Keratinocyte (primary cell): ENCODE data around the gene IRX5. TPM values are rescaled to one million over a fixed set of nuclear protein-coding genes. Genes with fewer than 3 reads are reported as not detected.

Experiments used
- DNase-seq: peaks from one replicate; pipeline ENCODE4 v3.0.0-alpha.2; 2011; ENCODE audit warnings: low read depth, missing footprints, low spot score
- FAIRE-seq: peaks from 2 replicates; lab custom pipeline; 2011; peaks lifted over from hg19 to GRCh38; lab: Jason Lieb, UNC
- H2AFZ ChIP-seq: 2 replicates; pipeline ENCODE4 v1.6.0; 2012; ENCODE audit warnings: low read length, control low read depth, inconsistent platforms; ENCODE audit not compliant: control insufficient read depth
- H3K27ac ChIP-seq: 2 replicates; pipeline ENCODE4 v1.5.1; 2011; ENCODE audit warnings: low read length; ENCODE audit not compliant: control insufficient read depth, insufficient read depth
- H3K27me3 ChIP-seq: 3 replicates; pipeline ENCODE4 v1.6.0; 2011; ENCODE audit warnings: low read length; ENCODE audit not compliant: control insufficient read depth, insufficient read depth; ENCODE audit errors: extremely low read depth
- H3K36me3 ChIP-seq, 2 experiments: 2 replicates in 1 of 2; 3 replicates in 1 of 2; pipeline ENCODE4 v1.5.1; 2011; ENCODE audit warnings: low read length in 2 of 2, mild to moderate bottlenecking in 1 of 2; ENCODE audit not compliant: control insufficient read depth in 2 of 2, insufficient read depth in 2 of 2; ENCODE audit errors: extremely low read depth in 1 of 2
- H3K4me1 ChIP-seq: 3 replicates; pipeline ENCODE4 v1.5.1; 2011; ENCODE audit warnings: low read length; ENCODE audit not compliant: control insufficient read depth, insufficient read depth; ENCODE audit errors: extremely low read depth
- H3K4me2 ChIP-seq: 3 replicates; pipeline ENCODE4 v1.6.0; 2011; ENCODE audit warnings: low read depth, low read length; ENCODE audit not compliant: control insufficient read depth, insufficient read depth; ENCODE audit errors: extremely low read depth
- H3K4me3 ChIP-seq, 3 experiments: fragments of 200-600 bp in 1 of 3; sonication (generic) in 1 of 3; 2 replicates in 2 of 3; 3 replicates in 1 of 3; pipeline ENCODE4 v1.5.1; 2011 to 2016; ENCODE audit warnings: low read length in 3 of 3, mild to moderate bottlenecking in 3 of 3, control low read depth in 2 of 3, inconsistent platforms in 1 of 3, low read depth in 1 of 3, mixed read lengths in 1 of 3, mixed run types in 1 of 3, moderate library complexity in 1 of 3; ENCODE audit not compliant: control insufficient read depth in 2 of 3, insufficient read depth in 2 of 3; ENCODE audit errors: extremely low read depth in 1 of 3
- H3K79me2 ChIP-seq: 2 replicates; pipeline ENCODE4 v1.6.0; 2012; ENCODE audit warnings: low read length; ENCODE audit not compliant: control insufficient read depth, insufficient read depth
- H3K9ac ChIP-seq: 3 replicates; pipeline ENCODE4 v1.6.0; 2011; ENCODE audit warnings: low read length; ENCODE audit not compliant: control insufficient read depth, insufficient read depth; ENCODE audit errors: extremely low read depth
- H3K9me1 ChIP-seq: 3 replicates; pipeline ENCODE4 v1.6.0; 2011; ENCODE audit warnings: low read length; ENCODE audit not compliant: control insufficient read depth, insufficient read depth; ENCODE audit errors: extremely low read depth
- H3K9me3 ChIP-seq: 2 replicates; pipeline ENCODE4 v1.5.1; 2012; ENCODE audit warnings: low read depth, low read length; ENCODE audit not compliant: control insufficient read depth
- H4K20me1 ChIP-seq: 3 replicates; pipeline ENCODE4 v1.6.0; 2011; ENCODE audit warnings: low read length; ENCODE audit not compliant: control insufficient read depth, insufficient read depth; ENCODE audit errors: extremely low read depth
- CTCF ChIP-seq, 3 experiments: IDR thresholded peaks in 1 of 3; conservative IDR thresholded peaks in 1 of 3; optimal IDR thresholded peaks in 1 of 3; 2 replicates in 2 of 3; 3 replicates in 1 of 3; pipeline versions ENCODE3 to v1.5.1; 2011; ENCODE audit warnings: low read length in 3 of 3, mild to moderate bottlenecking in 3 of 3, moderate library complexity in 2 of 3, control low read depth in 1 of 3, inconsistent platforms in 1 of 3; ENCODE audit not compliant: insufficient read depth in 2 of 3; ENCODE audit errors: extremely low read depth in 1 of 3
- EZH2 ChIP-seq: IDR thresholded peaks from one replicate; pipeline ENCODE4 v1.6.1; 2012; ENCODE audit warnings: inconsistent platforms, mild to moderate bottlenecking, low read length, moderate library complexity
- dilution Hi-C: fragments of 300-500 bp; cut with MboI; formaldehyde crosslinking; loops from one replicate; pipeline ENCODE4 v1.7.0; 2020; ENCODE audit warnings: low sequenced_read_pairs; ENCODE audit not compliant: extremely low pct_ligation_motif_present
- polyA plus RNA-seq, 5 experiments: library from polyadenylated mRNA; depleted of rRNA in 3 of 5; stranded (reverse) in 3 of 5; stranded (forward) in 1 of 5; unstranded in 1 of 5; fragments of >200 nt; gene quantifications; 1 replicate in 1 of 5; 2 replicates in 3 of 5; 3 replicates in 1 of 5; pipeline versions ENCODE4 v1.2.1 to v1.2.3, GENCODE V29; 2011 to 2012; ENCODE audit warnings: missing spikeins in 2 of 5, low read depth in 1 of 5, low replicate concordance in 1 of 5

Gene IRX5
- polyA plus RNA-seq, 1 donor (not counting 4 experiments of a cell fraction or from before 2014, with no cell fraction given) = 2.6 TPM

- Histone ChIP-seq H4K20me1 (no peaks in the 10 kb centered on the region), H3K4me2 (peak overlapping the region; percentile 78), H3K9me1 (no peaks in the 10 kb centered on the region), H3K36me3 (peaks cover 0 to 3% of the 10 kb centered on the region in 2 experiments), H3K4me1 (peaks cover 15% of the 10 kb centered on the region), H2AFZ (peak overlapping the region; percentile 17), H3K9me3 (no peaks in the 10 kb centered on the region), H3K27me3 (no peaks in the 10 kb centered on the region), H3K79me2 (peaks cover 43% of the 10 kb centered on the region), H3K4me3 (peak overlapping the region in 2 of 3 experiments; percentile 82), H3K27ac (peak overlapping the region; percentile 22), H3K9ac (no peak overlapping the region)
- FAIRE-seq (peak; percentile 63), DNase-seq (no peak)
- TF ChIP-seq EZH2 (no peak), CTCF (optimal IDR thresholded peaks at IDR 0.05 in 1 of 3, IDR thresholded peaks at IDR 0.05 in 1 of 3, conservative IDR thresholded peaks at IDR 0.05 in 1 of 3; ENCODE audit: extremely low read depth in 1 of 3, insufficient read depth in 2 of 3, low read length in 3 of 3) (no peak)
- dilution Hi-C loops = no loop called here
Measured at GRCh38 chr16:54926166-54926838, 4.4 kb upstream of the IRX5 start.

GRCh38 chr16:54927125-54928015, 3.3 kb upstream of the IRX5 start:
- dilution Hi-C loops = no loop called here
- H3K9me3 ChIP-seq = no peaks in the 10 kb centered on the region
- H3K9me1 ChIP-seq = no peaks in the 10 kb centered on the region
- H3K9ac ChIP-seq = peak overlapping the region; percentile 94
- peaks cover 0 to 3% of the 10 kb centered on the region in 2 experiments for H3K36me3 ChIP-seq
- H3K4me2 ChIP-seq = peak overlapping the region; percentile 78
- no peaks in the 10 kb centered on the region for H4K20me1 ChIP-seq
- peak overlapping the region; percentile 78 to 82 (median 82) for H3K4me3 ChIP-seq
- no peak for TF ChIP-seq EZH2
- peak; percentile 59 for FAIRE-seq
- no peak for DNase-seq
- H3K27ac ChIP-seq = peak overlapping the region; percentile 79
- H3K79me2 ChIP-seq = peaks cover 54% of the 10 kb centered on the region
- peaks cover 15% of the 10 kb centered on the region for H3K4me1 ChIP-seq
- peak overlapping the region; percentile 36 for H2AFZ ChIP-seq
- H3K27me3 ChIP-seq = no peaks in the 10 kb centered on the region
